HCT116 (cell line): Measurements from ENCODE around the gene ANXA2. TPM values are rescaled to one million over a fixed set of nuclear protein-coding genes. Genes with fewer than 3 reads are reported as not detected.
A peak's percentile ranks its signal among the peaks of the same experiment; 100 is the strongest.
"Not testable (repeated sequence)": the region's sequence is repeated elsewhere in the genome, so short reads cannot be mapped to it uniquely, and the experiment has no call there.

Experiments
- ATAC-seq: fragments of 200-7000 bp; cut with Tn5 transposase; 2 replicates; pipeline ENCODE4 v1.9.1; 2020; ENCODE audit warnings: mild to moderate bottlenecking, moderate library complexity
- BruUV-seq: library from RNA; stranded (reverse); fragments of 400-500 nt; replicated peaks from 2 replicates; lab custom pipeline; 2021; lab: Mats Ljungman, UMichigan
- CTCF ChIA-PET: fragments of 300-600 bp; sonication (Branson Sonifier 250); formaldehyde crosslinking; loops from one replicate; lab custom pipeline; 2021; ENCODE audit warnings: antibody characterized with exemption; lab: Charles Lee
- POLR2A ChIA-PET: fragments of 300-600, 350-600 bp; sonication (Branson Sonifier 250); formaldehyde crosslinking; loops from one replicate; lab custom pipeline; 2021; ENCODE audit warnings: antibody characterized with exemption; lab: Charles Lee
- RAD21 ChIA-PET, 2 experiments: fragments of 300-600 bp; sonication (Branson Sonifier 250); formaldehyde crosslinking; loops; one replicate each; lab custom pipeline; 2023; ENCODE audit warnings: low total read pairs in 2 of 2; ENCODE audit not compliant: uncharacterized antibody in 2 of 2, unreplicated experiment in 2 of 2, low non-redundant PET in 1 of 2; lab: Charles Lee
- DNase-seq: peaks from one replicate; pipeline ENCODE4 v3.0.0-alpha.2; 2010; ENCODE audit warnings: low read depth, low spot score
- H2AFZ ChIP-seq: fragments of 200-600 bp; shearing (Covaris generic), sonication (generic); 2 replicates; pipeline ENCODE4 v1.6.1; 2017; ENCODE audit warnings: low read depth, mixed run types, mixed read lengths, antibody characterized with exemption, low read length; ENCODE audit not compliant: poor library complexity, severe bottlenecking
- H3K27ac ChIP-seq: 2 replicates; pipeline ENCODE4 v1.5.1; 2012; ENCODE audit warnings: low read depth, low read length
- H3K27me3 ChIP-seq: fragments of 200-600 bp; sonication (generic); 2 replicates; pipeline ENCODE4 v1.6.1; 2016; ENCODE audit warnings: mixed run types, low read length, mixed read lengths; ENCODE audit not compliant: insufficient read depth
- H3K36me3 ChIP-seq, 2 experiments: fragments of 200-500 bp in 1 of 2; fragments of 200-600 bp in 1 of 2; sonication (Bioruptor generic) in 1 of 2; sonication (generic) in 1 of 2; 2 replicates each; pipeline versions ENCODE4 v1.5.1 to v1.6.1; 2014 to 2016; ENCODE audit warnings: low read length in 2 of 2, inconsistent platforms in 1 of 2, mixed read lengths in 1 of 2, mixed run types in 1 of 2; ENCODE audit not compliant: insufficient read depth in 2 of 2, control insufficient read depth in 1 of 2
- H3K4me1 ChIP-seq, 2 experiments: fragments of 200-600 bp in 1 of 2; sonication (generic) in 1 of 2; 2 replicates each; pipeline versions ENCODE4 v1.5.1 to v1.6.1; 2012 to 2017; ENCODE audit warnings: low read length in 2 of 2, inconsistent platforms in 1 of 2, mild to moderate bottlenecking in 1 of 2, mixed read lengths in 1 of 2, mixed run types in 1 of 2, moderate library complexity in 1 of 2; ENCODE audit not compliant: insufficient read depth in 2 of 2, control insufficient read depth in 1 of 2
- H3K4me2 ChIP-seq: fragments of 200-600 bp; sonication (generic); 2 replicates; pipeline ENCODE4 v1.6.1; 2017; ENCODE audit warnings: mixed run types, low read length, mixed read lengths
- H3K4me3 ChIP-seq, 2 experiments: fragments of 200-600 bp in 1 of 2; sonication (generic) in 1 of 2; replicated peaks in 1 of 2; 2 replicates each; pipeline ENCODE4 v1.5.1; 2011 to 2016; ENCODE audit warnings: low read length in 2 of 2, control low read depth in 1 of 2, low read depth in 1 of 2, mild to moderate bottlenecking in 1 of 2, mixed read lengths in 1 of 2, mixed run types in 1 of 2
- H3K79me2 ChIP-seq: fragments of 200-600 bp; sonication (generic); 2 replicates; pipeline ENCODE4 v1.6.1; 2017; ENCODE audit warnings: mild to moderate bottlenecking, mixed run types, low read length, moderate library complexity, mixed read lengths; ENCODE audit not compliant: insufficient read depth
- H3K9ac ChIP-seq: fragments of 200-600 bp; sonication (generic); 2 replicates; pipeline ENCODE4 v1.6.1; 2016; ENCODE audit warnings: low read length, mixed read lengths
- H3K9me2 ChIP-seq: fragments of 200-600 bp; sonication (generic), shearing (Covaris generic); 2 replicates; pipeline ENCODE4 v1.6.1; 2017; ENCODE audit warnings: mixed run types, mild to moderate bottlenecking, moderate library complexity; ENCODE audit not compliant: insufficient read depth
- H3K9me3 ChIP-seq, 2 experiments: fragments of 200-500 bp in 1 of 2; fragments of 200-600 bp in 1 of 2; sonication (Bioruptor generic) in 1 of 2; sonication (generic) in 1 of 2; 2 replicates each; pipeline ENCODE4 v1.6.1; 2014 to 2017; ENCODE audit warnings: low read length in 2 of 2, mixed read lengths in 2 of 2, inconsistent platforms in 1 of 2, low read depth in 1 of 2, mild to moderate bottlenecking in 1 of 2, mixed run types in 1 of 2, moderate library complexity in 1 of 2; ENCODE audit not compliant: control insufficient read depth in 1 of 2, insufficient read depth in 1 of 2
- H4K20me1 ChIP-seq: fragments of 200-600 bp; sonication (generic), shearing (Covaris generic); 2 replicates; pipeline ENCODE4 v1.6.1; 2017; ENCODE audit warnings: mixed run types, mild to moderate bottlenecking, moderate library complexity; ENCODE audit not compliant: insufficient read depth
- CBX3 ChIP-seq: IDR thresholded peaks from 2 replicates; pipeline ENCODE4 v1.6.1; 2012; ENCODE audit warnings: low read depth
- EGR1 ChIP-seq: IDR thresholded peaks from 2 replicates; pipeline ENCODE4 v1.6.1; 2012; ENCODE audit warnings: low read depth
- EZH2 ChIP-seq: fragments of 200-600 bp; sonication (generic); IDR thresholded peaks from 2 replicates; pipeline ENCODE4 v1.6.1; 2017; ENCODE audit warnings: antibody characterized with exemption, mixed run types
- EZH2phosphoT487 ChIP-seq: fragments of 200-600 bp; IDR thresholded peaks from 2 replicates; pipeline ENCODE4 v1.6.1; 2018; ENCODE audit warnings: antibody characterized with exemption, borderline replicate concordance
- FOSL1 ChIP-seq: IDR thresholded peaks from 2 replicates; pipeline ENCODE4 v1.6.1; 2012; ENCODE audit warnings: low read depth
- JUND ChIP-seq: IDR thresholded peaks from 2 replicates; pipeline ENCODE4 v1.6.1; 2012
- POLR2AphosphoS5 ChIP-seq: IDR thresholded peaks from 2 replicates; pipeline ENCODE4 v1.6.1; 2011; ENCODE audit warnings: mild to moderate bottlenecking, low read depth, low read length, moderate library complexity
- SP1 ChIP-seq: IDR thresholded peaks from 2 replicates; pipeline ENCODE4 v1.6.1; 2012; ENCODE audit warnings: low read depth
- SRF ChIP-seq: IDR thresholded peaks from 2 replicates; pipeline ENCODE4 v1.6.1; 2012; ENCODE audit warnings: low read depth
- TCF7L2 ChIP-seq: IDR thresholded peaks from 2 replicates; pipeline ENCODE4 v1.7.0; 2011; ENCODE audit warnings: borderline replicate concordance, inconsistent platforms; ENCODE audit not compliant: insufficient read depth, insufficient read length; ENCODE audit errors: extremely low read depth
- YY1 ChIP-seq: IDR thresholded peaks from 2 replicates; pipeline ENCODE4 v1.6.1; 2011; ENCODE audit warnings: low read length, low read depth, moderate library complexity, mild to moderate bottlenecking; ENCODE audit not compliant: insufficient replicate concordance; ENCODE audit errors: extremely low read depth
- ZFX ChIP-seq: fragments of 450-650 bp; IDR thresholded peaks from 2 replicates; pipeline ENCODE4 v1.6.1; 2017
- ZNF274 ChIP-seq: fragments of 200-500 bp; sonication (Bioruptor generic); IDR thresholded peaks from 2 replicates; pipeline ENCODE4 v1.6.1; 2014; ENCODE audit warnings: mild to moderate bottlenecking, low read depth, low read length, inconsistent platforms
- intact Hi-C: fragments of 100-400 bp; cut with micrococcal nuclease; formaldehyde crosslinking; loops from 2 replicates; pipeline ENCODE4 v1.10.0; 2022
- total RNA-seq: library from RNA; stranded (reverse); gene quantifications from one replicate; pipeline ENCODE4 v1.2.1, GENCODE V29; 2021; ENCODE audit not compliant: unreplicated experiment
- TF ChIP-seq, protein P1 (sequence below): IDR thresholded peaks from 2 replicates; pipeline ENCODE4 v1.6.1; 2012
- TF ChIP-seq, protein P2 (sequence below): IDR thresholded peaks from 2 replicates; pipeline ENCODE4 v1.6.1; 2012

Gene ANXA2
- total RNA-seq, 1 experiment from 2014 or later: 1,298 TPM

DNA sequence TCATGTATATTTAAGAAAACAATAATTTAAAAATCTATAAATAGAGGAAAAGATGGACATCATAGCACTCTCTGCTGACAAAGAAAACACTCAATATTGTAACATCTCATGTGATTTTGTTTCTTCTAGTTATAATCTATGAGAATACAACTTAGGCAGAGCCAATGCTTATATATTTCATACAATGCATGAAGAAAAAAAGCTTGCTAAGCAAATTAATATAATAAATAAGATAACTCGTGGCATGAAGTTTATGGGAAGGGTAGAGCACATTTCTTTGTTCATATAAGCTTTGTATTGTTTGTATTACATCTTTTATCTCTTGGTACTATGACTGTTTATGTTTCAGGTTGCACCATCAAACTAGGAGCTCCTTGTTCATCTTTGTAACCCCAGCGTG lies 7.6 kb upstream of the ANXA2 start:
- no peaks in the 10 kb centered on the region for H3K79me2 ChIP-seq
- H3K4me1 ChIP-seq: peaks cover 32 to 56% of the 10 kb centered on the region in 2 experiments
- ATAC-seq (no peak), DNase-seq (no peak)
- H3K36me3 ChIP-seq: no peaks in the 10 kb centered on the region
- peak overlapping the region; percentile 1 for H2AFZ ChIP-seq
- no peak overlapping the region for H3K4me3 ChIP-seq
- no peaks in the 10 kb centered on the region for H3K27me3 ChIP-seq
- no TSS peak for BruUV-seq
- no peak overlapping the region for H3K27ac ChIP-seq
- H3K9me3 ChIP-seq: no peaks in the 10 kb centered on the region
- CTCF ChIA-PET: no interaction called here
- H3K9ac ChIP-seq: no peak overlapping the region
- RAD21 ChIA-PET: no interaction called here
- TF ChIP-seq EZH2: no peak
- intact Hi-C loops: no loop called here
- no peaks in the 10 kb centered on the region for H3K9me2 ChIP-seq
- H3K4me2 ChIP-seq: no peak overlapping the region
- POLR2A ChIA-PET: interaction anchor here (2.0 to 4.7 kb wide), 3 partner anchors 8 to 31 kb away, joined by 7 to 38 read pairs (median 9); partner anchors contain the start of gene ANXA2
- no peaks in the 10 kb centered on the region for H4K20me1 ChIP-seq

DNA sequence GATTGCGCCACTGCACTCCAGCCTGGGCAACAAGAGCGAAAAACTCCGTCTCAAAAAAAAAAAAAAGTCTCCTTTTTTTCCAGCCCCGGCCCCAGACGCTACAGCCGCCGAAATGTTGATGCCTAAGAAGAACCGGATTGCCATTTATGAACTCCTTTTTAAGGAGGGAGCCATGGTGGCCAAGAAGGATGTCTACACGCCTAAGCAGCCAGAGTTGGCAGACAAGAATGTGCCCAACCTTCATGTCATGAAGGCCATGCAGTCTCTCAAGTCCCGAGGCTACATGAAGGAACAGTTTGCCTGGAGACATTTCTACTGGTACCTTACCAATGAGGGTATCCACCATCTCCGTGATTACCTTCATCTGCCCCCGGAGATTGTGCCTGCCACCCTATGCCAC lies 6.6 kb upstream of the ANXA2 start:
- H3K9me2 ChIP-seq, BruUV-seq, H3K36me3 ChIP-seq, H3K9ac ChIP-seq, H3K4me2 ChIP-seq, ATAC-seq, RAD21 ChIA-PET, H3K9me3 ChIP-seq, H3K27me3 ChIP-seq, H4K20me1 ChIP-seq, H3K4me3 ChIP-seq, intact Hi-C loops, H2AFZ ChIP-seq, H3K79me2 ChIP-seq, POLR2A ChIA-PET, H3K27ac ChIP-seq, DNase-seq, CTCF ChIA-PET: not testable (repeated sequence)
- H3K4me1 ChIP-seq: peaks cover 42 to 66% of the 10 kb centered on the region in 2 experiments

DNA sequence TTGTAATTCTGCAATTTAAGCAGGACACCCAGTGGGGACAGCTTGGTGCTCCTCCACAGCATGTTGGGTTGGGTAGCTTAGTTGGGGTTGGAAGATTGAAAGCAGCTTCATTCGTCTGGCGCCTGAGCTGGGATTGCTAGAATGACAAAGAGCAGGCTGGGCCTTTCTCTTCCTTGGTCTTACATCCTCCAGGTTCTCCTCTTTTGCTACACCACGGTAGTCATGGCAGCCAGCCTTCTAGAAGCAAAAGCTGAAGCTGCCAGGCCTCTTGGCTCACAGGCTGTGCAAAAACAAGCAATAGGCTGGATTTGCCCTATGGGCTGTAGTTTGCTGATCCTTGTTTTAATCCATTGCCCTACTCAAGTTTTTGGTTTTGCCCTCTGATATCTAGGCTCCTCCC lies 3.2 kb upstream of the ANXA2 start:
- Histone ChIP-seq H3K36me3 (peaks cover 0 to 11% of the 10 kb centered on the region in 2 experiments; a peak in 1 of 4 replicates), H3K4me1 (peaks cover 34 to 57% of the 10 kb centered on the region in 2 experiments), H3K9ac (no peak overlapping the region), H3K9me3 (no peaks in the 10 kb centered on the region), H2AFZ (no peak overlapping the region), H3K4me2 (no peak overlapping the region), H3K27me3 (no peaks in the 10 kb centered on the region), H3K79me2 (peaks cover 18% of the 10 kb centered on the region), H3K4me3 (no peak overlapping the region), H3K9me2 (no peaks in the 10 kb centered on the region), H4K20me1 (no peaks in the 10 kb centered on the region), H3K27ac (no peak overlapping the region)
- no TSS peak for BruUV-seq
- intact Hi-C loops: no loop called here
- ChIA-PET POLR2A (no interaction called here), CTCF (no interaction called here), RAD21 (no interaction called here)
- ATAC-seq: no peak
- TF ChIP-seq TCF7L2 (no peak), SP1 (no peak), EZH2phosphoT487 (no peak), FOSL1 (no peak), YY1 (no peak), ZNF274 (no peak), POLR2AphosphoS5 (no peak), SRF (no peak), JUND (no peak), ZFX (no peak), CBX3 (no peak), EGR1 (no peak)
- TF ChIP-seq, protein P1, sequence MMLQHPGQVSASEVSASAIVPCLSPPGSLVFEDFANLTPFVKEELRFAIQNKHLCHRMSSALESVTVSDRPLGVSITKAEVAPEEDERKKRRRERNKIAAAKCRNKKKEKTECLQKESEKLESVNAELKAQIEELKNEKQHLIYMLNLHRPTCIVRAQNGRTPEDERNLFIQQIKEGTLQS: no peak
- TF ChIP-seq, protein P2, sequence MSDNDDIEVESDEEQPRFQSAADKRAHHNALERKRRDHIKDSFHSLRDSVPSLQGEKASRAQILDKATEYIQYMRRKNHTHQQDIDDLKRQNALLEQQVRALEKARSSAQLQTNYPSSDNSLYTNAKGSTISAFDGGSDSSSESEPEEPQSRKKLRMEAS: no peak
- DNase-seq: no peak
